Activated naive CD8-positive, alpha-beta T cell (primary cell): ENCODE results near the gene RRP8.

Source experiments
- H3K27ac Mint-ChIP-seq: one replicate; pipeline ENCODE4 v1.8.0; 2021; ENCODE audit warnings: mixed read lengths
- H3K27me3 Mint-ChIP-seq: one replicate; pipeline ENCODE4 v1.8.0; 2021; ENCODE audit warnings: mixed read lengths
- H3K36me3 Mint-ChIP-seq: one replicate; pipeline ENCODE4 v1.8.0; 2021; ENCODE audit warnings: mixed read lengths
- H3K4me1 Mint-ChIP-seq: one replicate; pipeline ENCODE4 v1.8.0; 2021; ENCODE audit warnings: low read depth, mixed read lengths
- H3K4me3 Mint-ChIP-seq: one replicate; pipeline ENCODE4 v1.8.0; 2021; ENCODE audit warnings: mild to moderate bottlenecking, mixed read lengths
- H3K9me3 Mint-ChIP-seq: one replicate; pipeline ENCODE4 v1.8.0; 2021; ENCODE audit warnings: low read depth, mixed read lengths

The RRP8 gene

GRCh38 chr11:6603287-6604080, at the start of gene RRP8, which contains the start of gene ILK:
Gene RRP8 (minus strand): TSS chr11:6603616. CDS start chr11:6603502, 114 bp downstream.
Gene ILK (plus strand): TSS chr11:6603774. CDS start chr11:6604272, 498 bp downstream.
- no peak within 1 kb of the TSS for H3K27ac Mint-ChIP-seq
- H3K27me3 Mint-ChIP-seq: no peaks in the 10 kb centered on the region
- H3K4me1 Mint-ChIP-seq: peaks cover 33% of the 10 kb centered on the region
- H3K9me3 Mint-ChIP-seq: no peaks in the 10 kb centered on the region
- H3K4me3 Mint-ChIP-seq: no peak within 1 kb of the TSS
- H3K36me3 Mint-ChIP-seq: peaks cover 4% of the 10 kb centered on the region

GRCh38 chr11:6653097-6653496, 49.7 kb upstream of the RRP8 start:
- Mint-ChIP-seq H3K4me1 (peaks cover 2% of the 10 kb centered on the region), H3K9me3 (no peaks in the 10 kb centered on the region), H3K36me3 (no peaks in the 10 kb centered on the region), H3K27ac (no peak overlapping the region), H3K4me3 (no peak overlapping the region), H3K27me3 (no peaks in the 10 kb centered on the region)

GRCh38 chr11:6652182-6652581, 48.8 kb upstream of the RRP8 start:
- Mint-ChIP-seq H3K27ac (no peak overlapping the region), H3K27me3 (no peaks in the 10 kb centered on the region), H3K9me3 (no peaks in the 10 kb centered on the region), H3K4me3 (no peak overlapping the region), H3K36me3 (no peaks in the 10 kb centered on the region), H3K4me1 (peaks cover 2% of the 10 kb centered on the region)

- no peaks in the 10 kb centered on the region for H3K36me3 Mint-ChIP-seq
- H3K4me3 Mint-ChIP-seq: no peak overlapping the region
- H3K27me3 Mint-ChIP-seq: no peaks in the 10 kb centered on the region
- no peaks in the 10 kb centered on the region for H3K9me3 Mint-ChIP-seq
- peaks cover 1% of the 10 kb centered on the region for H3K4me1 Mint-ChIP-seq
- H3K27ac Mint-ChIP-seq: no peak overlapping the region
Observed at GRCh38 chr11:6650980-6651379, 47.6 kb upstream of the RRP8 start.

GRCh38 chr11:6650104-6650503, 46.7 kb upstream of the RRP8 start:
- Mint-ChIP-seq H3K9me3 (no peaks in the 10 kb centered on the region), H3K4me1 (no peaks in the 10 kb centered on the region)

GRCh38 chr11:6648501-6648900, 45.1 kb upstream of the RRP8 start:
- Mint-ChIP-seq H3K4me3 (no peak overlapping the region), H3K4me1 (no peaks in the 10 kb centered on the region), H3K9me3 (no peaks in the 10 kb centered on the region), H3K27ac (no peak overlapping the region), H3K36me3 (no peaks in the 10 kb centered on the region), H3K27me3 (no peaks in the 10 kb centered on the region)

More at GRCh38 chr11:6650104-6650503, 46.7 kb upstream of the RRP8 start:
- Mint-ChIP-seq H3K27ac (no peak overlapping the region), H3K4me3 (no peak overlapping the region), H3K36me3 (no peaks in the 10 kb centered on the region), H3K27me3 (no peaks in the 10 kb centered on the region)

GRCh38 chr11:6647836-6648235, 44.4 kb upstream of the RRP8 start:
- H3K27me3 Mint-ChIP-seq: no peaks in the 10 kb centered on the region
- no peak overlapping the region for H3K4me3 Mint-ChIP-seq
- H3K27ac Mint-ChIP-seq: no peak overlapping the region

GRCh38 chr11:6646918-6647679, 43.7 kb upstream of the RRP8 start:
- Mint-ChIP-seq H3K9me3 (no peaks in the 10 kb centered on the region), H3K27me3 (no peaks in the 10 kb centered on the region), H3K36me3 (no peaks in the 10 kb centered on the region), H3K27ac (no peak overlapping the region), H3K4me3 (no peak overlapping the region), H3K4me1 (no peaks in the 10 kb centered on the region)

More at GRCh38 chr11:6647836-6648235, 44.4 kb upstream of the RRP8 start:
- Mint-ChIP-seq H3K9me3 (no peaks in the 10 kb centered on the region), H3K4me1 (no peaks in the 10 kb centered on the region), H3K36me3 (no peaks in the 10 kb centered on the region)

- Mint-ChIP-seq H3K4me3 (no peak overlapping the region), H3K27ac (no peak overlapping the region), H3K9me3 (no peaks in the 10 kb centered on the region), H3K4me1 (no peaks in the 10 kb centered on the region), H3K27me3 (no peaks in the 10 kb centered on the region), H3K36me3 (no peaks in the 10 kb centered on the region)
Observed at GRCh38 chr11:6646576-6646917, 43.1 kb upstream of the RRP8 start.

- no peaks in the 10 kb centered on the region for H3K9me3 Mint-ChIP-seq
- peak overlapping the region; percentile 28 for H3K4me3 Mint-ChIP-seq
- no peaks in the 10 kb centered on the region for H3K4me1 Mint-ChIP-seq
- H3K27me3 Mint-ChIP-seq: no peaks in the 10 kb centered on the region
- H3K27ac Mint-ChIP-seq: no peak overlapping the region
- H3K36me3 Mint-ChIP-seq: no peaks in the 10 kb centered on the region
Observed at GRCh38 chr11:6646071-6646470, 42.7 kb upstream of the RRP8 start.

GRCh38 chr11:6642957-6643356, 39.5 kb upstream of the RRP8 start:
- Mint-ChIP-seq H3K27me3 (no peaks in the 10 kb centered on the region), H3K36me3 (peaks cover 3% of the 10 kb centered on the region), H3K9me3 (no peaks in the 10 kb centered on the region), H3K4me1 (no peaks in the 10 kb centered on the region), H3K4me3 (no peak overlapping the region), H3K27ac (no peak overlapping the region)

- H3K27ac Mint-ChIP-seq: no peak overlapping the region
- H3K4me3 Mint-ChIP-seq: no peak overlapping the region
- H3K9me3 Mint-ChIP-seq: no peaks in the 10 kb centered on the region
- no peaks in the 10 kb centered on the region for H3K4me1 Mint-ChIP-seq
- no peaks in the 10 kb centered on the region for H3K27me3 Mint-ChIP-seq
- H3K36me3 Mint-ChIP-seq: peaks cover 3% of the 10 kb centered on the region
Observed at GRCh38 chr11:6640985-6641701, 37.7 kb upstream of the RRP8 start.

- H3K4me1 Mint-ChIP-seq: no peaks in the 10 kb centered on the region
- H3K27me3 Mint-ChIP-seq: no peaks in the 10 kb centered on the region
- H3K27ac Mint-ChIP-seq: no peak overlapping the region
- H3K4me3 Mint-ChIP-seq: no peak overlapping the region
- H3K36me3 Mint-ChIP-seq: peaks cover 3% of the 10 kb centered on the region
- H3K9me3 Mint-ChIP-seq: no peaks in the 10 kb centered on the region
Observed at GRCh38 chr11:6640036-6640984, 36.9 kb upstream of the RRP8 start.

- H3K4me3 Mint-ChIP-seq: no peak overlapping the region
- no peaks in the 10 kb centered on the region for H3K9me3 Mint-ChIP-seq
- H3K4me1 Mint-ChIP-seq: no peaks in the 10 kb centered on the region
- peaks cover 3% of the 10 kb centered on the region for H3K36me3 Mint-ChIP-seq
- no peaks in the 10 kb centered on the region for H3K27me3 Mint-ChIP-seq
- no peak overlapping the region for H3K27ac Mint-ChIP-seq
Observed at GRCh38 chr11:6638429-6638828, 35.0 kb upstream of the RRP8 start.
